ENCODE data around the gene LMAN2.

DNA sequence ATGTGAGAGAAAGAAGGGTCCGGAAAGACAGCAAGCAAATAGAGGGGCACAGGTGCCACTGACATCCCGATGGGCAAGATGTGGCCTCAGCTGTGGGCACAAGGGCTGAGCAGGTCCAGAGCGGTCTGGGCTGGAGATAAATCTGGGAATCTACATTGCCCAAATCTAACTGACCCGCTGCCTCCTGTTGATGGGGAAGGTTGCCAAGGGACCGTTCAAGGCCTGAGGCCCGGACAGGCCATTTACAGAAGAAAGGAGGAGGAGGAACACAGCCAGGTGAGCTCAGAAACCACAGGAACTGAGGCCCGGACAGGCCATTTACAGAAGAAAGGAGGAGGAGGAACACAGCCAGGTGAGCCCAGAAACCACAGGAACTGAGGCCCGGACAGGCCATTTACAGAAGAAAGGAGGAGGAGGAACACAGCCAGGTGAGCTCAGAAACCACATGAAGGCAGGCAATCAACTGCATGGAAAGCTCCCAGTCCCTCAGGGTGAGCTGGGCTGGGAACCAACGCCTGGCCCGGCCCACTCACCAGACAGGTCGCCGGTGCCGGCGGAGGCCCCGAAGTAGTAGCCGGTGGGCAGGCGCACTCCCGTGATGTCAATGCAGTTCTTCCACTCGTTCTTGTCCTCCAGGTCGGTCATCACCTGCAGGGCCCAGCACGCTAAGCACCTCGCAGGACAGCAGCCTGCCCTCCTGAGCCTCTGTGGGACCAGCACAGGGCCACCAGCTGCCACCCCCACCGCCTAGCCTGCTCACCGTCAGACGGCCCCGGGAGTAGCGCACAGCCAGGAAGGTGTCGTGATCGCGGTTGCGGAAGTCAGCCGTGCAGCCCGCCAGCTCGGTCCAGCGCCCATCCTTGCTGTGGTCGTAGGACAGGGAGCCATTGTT, 14.6 kb downstream of the LMAN2 start:
- TF ChIP-seq, protein P1, sequence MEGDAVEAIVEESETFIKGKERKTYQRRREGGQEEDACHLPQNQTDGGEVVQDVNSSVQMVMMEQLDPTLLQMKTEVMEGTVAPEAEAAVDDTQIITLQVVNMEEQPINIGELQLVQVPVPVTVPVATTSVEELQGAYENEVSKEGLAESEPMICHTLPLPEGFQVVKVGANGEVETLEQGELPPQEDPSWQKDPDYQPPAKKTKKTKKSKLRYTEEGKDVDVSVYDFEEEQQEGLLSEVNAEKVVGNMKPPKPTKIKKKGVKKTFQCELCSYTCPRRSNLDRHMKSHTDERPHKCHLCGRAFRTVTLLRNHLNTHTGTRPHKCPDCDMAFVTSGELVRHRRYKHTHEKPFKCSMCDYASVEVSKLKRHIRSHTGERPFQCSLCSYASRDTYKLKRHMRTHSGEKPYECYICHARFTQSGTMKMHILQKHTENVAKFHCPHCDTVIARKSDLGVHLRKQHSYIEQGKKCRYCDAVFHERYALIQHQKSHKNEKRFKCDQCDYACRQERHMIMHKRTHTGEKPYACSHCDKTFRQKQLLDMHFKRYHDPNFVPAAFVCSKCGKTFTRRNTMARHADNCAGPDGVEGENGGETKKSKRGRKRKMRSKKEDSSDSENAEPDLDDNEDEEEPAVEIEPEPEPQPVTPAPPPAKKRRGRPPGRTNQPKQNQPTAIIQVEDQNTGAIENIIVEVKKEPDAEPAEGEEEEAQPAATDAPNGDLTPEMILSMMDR (IDR thresholded peaks at IDR 0.05; ENCODE audit: insufficient read depth, low read length, poor library complexity, severe bottlenecking) = no peak
- TF ChIP-seq EZH2phosphoT487 (conservative IDR thresholded peaks at IDR 0.05; ENCODE audit: low read length) = no peak

All from SU-DHL-6 (cell line).